Measurements from ENCODE around the gene SLC5A9. TPM values are rescaled to one million over a fixed set of nuclear protein-coding genes. Genes with fewer than 3 reads are reported as not detected.

The SLC5A9 gene
- total and polyA plus RNA-seq, 2 experiments from 2014 or later: 0.10 TPM

- TF ChIP-seq REST (IDR thresholded peaks at IDR 0.05; ENCODE audit: unreplicated experiment): no peak
These were observed 34.5 kb upstream of the SLC5A9 start (continued) for GRCh38 chr1:48187969-48188563.

GRCh38 chr1:48190881-48191280 is 31.6 kb upstream of the SLC5A9 start:
- H4K20me1 ChIP-seq (replicated peaks; ENCODE audit: insufficient read depth): no peaks in the 10 kb centered on the region
- H3K9me3 Mint-ChIP-seq: peaks cover 72% of the 10 kb centered on the region
- TF ChIP-seq CTCF (conservative IDR thresholded peaks at IDR 0.05; ENCODE audit: low read depth in 2 of 2) (no peak), ZNF114 (CRISPR knock-in tag; IDR thresholded peaks at IDR 0.05) (no peak), STAT1 (IDR thresholded peaks at IDR 0.05; ENCODE audit: unreplicated experiment) (no peak), JUNB (IDR thresholded peaks at IDR 0.05; ENCODE audit: unreplicated experiment) (no peak), EZH2 (IDR thresholded peaks at IDR 0.05; ENCODE audit: low read depth, unreplicated experiment) (no peak), EZH2phosphoT487 (IDR thresholded peaks at IDR 0.05; ENCODE audit: unreplicated experiment) (no peak), ZNF331 (CRISPR knock-in tag; IDR thresholded peaks at IDR 0.05; ENCODE audit: low read depth) (no peak), POLR2AphosphoS5 (IDR thresholded peaks at IDR 0.05; ENCODE audit: low read depth) (no peak), ZNF462 (CRISPR knock-in tag; IDR thresholded peaks at IDR 0.05) (no peak), NANOG (IDR thresholded peaks at IDR 0.05; ENCODE audit: borderline replicate concordance) (no peak)

More at GRCh38 chr1:48190881-48191280, 31.6 kb upstream of the SLC5A9 start:
- H3K4me1 Mint-ChIP-seq: no peaks in the 10 kb centered on the region
- no peak overlapping the region for H3K4me3 ChIP-seq
- H3K36me3 ChIP-seq (ENCODE audit: insufficient read depth): peaks cover 10% of the 10 kb centered on the region
- no peaks in the 10 kb centered on the region for H3F3A ChIP-seq (replicated peaks; ENCODE audit: low read depth)
- peaks cover 35% of the 10 kb centered on the region for H3K36me3 Mint-ChIP-seq (ENCODE audit: low read depth)
- ATAC-seq (no peak), DNase-seq (ENCODE audit: low spot score) (no peak)
- H3K27ac Mint-ChIP-seq: no peak overlapping the region
- no peaks in the 10 kb centered on the region for H3K4me1 ChIP-seq (ENCODE audit: insufficient read depth)
- no peak overlapping the region for H3K4me2 ChIP-seq
- H3K4me3 Mint-ChIP-seq: no peak overlapping the region
- H3K27me3 Mint-ChIP-seq (ENCODE audit: insufficient read depth, low read depth, poor library complexity): peaks cover 4% of the 10 kb centered on the region
- no peaks in the 10 kb centered on the region for H3K79me2 ChIP-seq (replicated peaks; ENCODE audit: insufficient read depth)
- H3K27me3 ChIP-seq (ENCODE audit: insufficient read depth): no peaks in the 10 kb centered on the region
- H3K9me2 ChIP-seq (ENCODE audit: insufficient read depth): no peaks in the 10 kb centered on the region
- no peak overlapping the region for H2AFZ ChIP-seq
- no peak overlapping the region for H3K27ac ChIP-seq (ENCODE audit: low read depth)

Measured in GM23338 (cell line).